ENCODE results near the gene AP1G1. TPM values are rescaled to one million over a fixed set of nuclear protein-coding genes. Genes with fewer than 3 reads are reported as not detected.

AP1G1 gene
- total and polyA plus RNA-seq, 10 of the 15 experiments (the other 5 are each of a cell fraction or from before 2014, with no cell fraction given), result 5.9 to 83.7 (median 47.8) TPM

DNA sequence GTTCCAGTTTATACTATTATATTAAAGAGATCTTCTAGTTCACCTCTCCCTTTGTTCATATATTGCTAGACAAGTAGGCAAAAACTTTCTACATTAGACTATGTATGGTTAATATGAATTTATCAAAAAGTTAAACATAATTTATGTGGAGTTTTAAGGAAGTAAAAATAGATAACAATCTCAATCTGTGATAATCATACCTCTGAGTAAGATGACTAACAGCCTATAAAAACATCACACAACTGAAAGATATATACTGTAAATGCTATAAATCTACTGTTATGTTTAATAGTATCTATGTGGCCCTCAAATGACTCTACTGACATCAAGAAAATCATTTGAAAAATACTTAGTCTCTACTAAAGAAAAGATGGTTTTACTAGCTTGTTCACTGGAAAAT lies 37.1 kb downstream of the AP1G1 start:
- no TSS peak for BruUV-seq (replicated peaks)
- H3K4me3 ChIP-seq, result no peak overlapping the region
- RAD21 ChIA-PET (ENCODE audit: unreplicated experiment), result no interaction called here
- H3K9ac ChIP-seq (ENCODE audit: control insufficient read depth, insufficient read depth, low read length), result no peak overlapping the region
- DNase-seq (ENCODE audit: low read depth, low spot score) (no peak), ATAC-seq (no peak), FAIRE-seq (no peak)
- no peak overlapping the region for H3K27ac ChIP-seq (ENCODE audit: control insufficient read depth, insufficient read depth)
- no peaks in the 10 kb centered on the region for H4K20me1 ChIP-seq (ENCODE audit: control insufficient read depth, insufficient read depth)
- CTCF ChIA-PET, result interaction anchor here (0.8 to 1.4 kb wide), 3 partner anchors 17 to 113 kb away, joined by 3 to 5 read pairs (median 3); no protein-coding TSS in a partner anchor
- TF ChIP-seq TARDBP (IDR thresholded peaks at IDR 0.05; ENCODE audit: borderline replicate concordance) (no peak), MEF2B (IDR thresholded peaks at IDR 0.05; ENCODE audit: partially characterized antibody, poor library complexity, severe bottlenecking) (no peak), GATAD2B (conservative IDR thresholded peaks at IDR 0.05; ENCODE audit: low read depth) (no peak), ZNF24 (IDR thresholded peaks at IDR 0.05) (no peak), ATF3 (IDR thresholded peaks at IDR 0.05; ENCODE audit: borderline replicate concordance, extremely low read depth, low read depth, low read length) (no peak), GABPA (IDR thresholded peaks at IDR 0.05; ENCODE audit: low read depth) (no peak)
- TF ChIP-seq, protein P1, sequence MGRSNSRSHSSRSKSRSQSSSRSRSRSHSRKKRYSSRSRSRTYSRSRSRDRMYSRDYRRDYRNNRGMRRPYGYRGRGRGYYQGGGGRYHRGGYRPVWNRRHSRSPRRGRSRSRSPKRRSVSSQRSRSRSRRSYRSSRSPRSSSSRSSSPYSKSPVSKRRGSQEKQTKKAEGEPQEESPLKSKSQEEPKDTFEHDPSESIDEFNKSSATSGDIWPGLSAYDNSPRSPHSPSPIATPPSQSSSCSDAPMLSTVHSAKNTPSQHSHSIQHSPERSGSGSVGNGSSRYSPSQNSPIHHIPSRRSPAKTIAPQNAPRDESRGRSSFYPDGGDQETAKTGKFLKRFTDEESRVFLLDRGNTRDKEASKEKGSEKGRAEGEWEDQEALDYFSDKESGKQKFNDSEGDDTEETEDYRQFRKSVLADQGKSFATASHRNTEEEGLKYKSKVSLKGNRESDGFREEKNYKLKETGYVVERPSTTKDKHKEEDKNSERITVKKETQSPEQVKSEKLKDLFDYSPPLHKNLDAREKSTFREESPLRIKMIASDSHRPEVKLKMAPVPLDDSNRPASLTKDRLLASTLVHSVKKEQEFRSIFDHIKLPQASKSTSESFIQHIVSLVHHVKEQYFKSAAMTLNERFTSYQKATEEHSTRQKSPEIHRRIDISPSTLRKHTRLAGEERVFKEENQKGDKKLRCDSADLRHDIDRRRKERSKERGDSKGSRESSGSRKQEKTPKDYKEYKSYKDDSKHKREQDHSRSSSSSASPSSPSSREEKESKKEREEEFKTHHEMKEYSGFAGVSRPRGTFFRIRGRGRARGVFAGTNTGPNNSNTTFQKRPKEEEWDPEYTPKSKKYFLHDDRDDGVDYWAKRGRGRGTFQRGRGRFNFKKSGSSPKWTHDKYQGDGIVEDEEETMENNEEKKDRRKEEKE (IDR thresholded peaks at IDR 0.05), result no peak
- TF ChIP-seq, protein P2, sequence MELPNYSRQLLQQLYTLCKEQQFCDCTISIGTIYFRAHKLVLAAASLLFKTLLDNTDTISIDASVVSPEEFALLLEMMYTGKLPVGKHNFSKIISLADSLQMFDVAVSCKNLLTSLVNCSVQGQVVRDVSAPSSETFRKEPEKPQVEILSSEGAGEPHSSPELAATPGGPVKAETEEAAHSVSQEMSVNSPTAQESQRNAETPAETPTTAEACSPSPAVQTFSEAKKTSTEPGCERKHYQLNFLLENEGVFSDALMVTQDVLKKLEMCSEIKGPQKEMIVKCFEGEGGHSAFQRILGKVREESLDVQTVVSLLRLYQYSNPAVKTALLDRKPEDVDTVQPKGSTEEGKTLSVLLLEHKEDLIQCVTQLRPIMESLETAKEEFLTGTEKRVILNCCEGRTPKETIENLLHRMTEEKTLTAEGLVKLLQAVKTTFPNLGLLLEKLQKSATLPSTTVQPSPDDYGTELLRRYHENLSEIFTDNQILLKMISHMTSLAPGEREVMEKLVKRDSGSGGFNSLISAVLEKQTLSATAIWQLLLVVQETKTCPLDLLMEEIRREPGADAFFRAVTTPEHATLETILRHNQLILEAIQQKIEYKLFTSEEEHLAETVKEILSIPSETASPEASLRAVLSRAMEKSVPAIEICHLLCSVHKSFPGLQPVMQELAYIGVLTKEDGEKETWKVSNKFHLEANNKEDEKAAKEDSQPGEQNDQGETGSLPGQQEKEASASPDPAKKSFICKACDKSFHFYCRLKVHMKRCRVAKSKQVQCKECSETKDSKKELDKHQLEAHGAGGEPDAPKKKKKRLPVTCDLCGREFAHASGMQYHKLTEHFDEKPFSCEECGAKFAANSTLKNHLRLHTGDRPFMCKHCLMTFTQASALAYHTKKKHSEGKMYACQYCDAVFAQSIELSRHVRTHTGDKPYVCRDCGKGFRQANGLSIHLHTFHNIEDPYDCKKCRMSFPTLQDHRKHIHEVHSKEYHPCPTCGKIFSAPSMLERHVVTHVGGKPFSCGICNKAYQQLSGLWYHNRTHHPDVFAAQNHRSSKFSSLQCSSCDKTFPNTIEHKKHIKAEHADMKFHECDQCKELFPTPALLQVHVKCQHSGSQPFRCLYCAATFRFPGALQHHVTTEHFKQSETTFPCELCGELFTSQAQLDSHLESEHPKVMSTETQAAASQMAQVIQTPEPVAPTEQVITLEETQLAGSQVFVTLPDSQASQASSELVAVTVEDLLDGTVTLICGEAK (IDR thresholded peaks at IDR 0.05; ENCODE audit: borderline replicate concordance), result no peak
- no peaks in the 10 kb centered on the region for H3K27me3 ChIP-seq (replicated peaks in 1 of 2; ENCODE audit: control insufficient read depth in 2 of 2, insufficient read depth in 2 of 2, low read length in 1 of 2)
- intact Hi-C loops (cut with micrococcal nuclease; ENCODE audit: unreplicated experiment) (no loop called here), in situ Hi-C loops (cut with MboI) (no loop called here)
- H3K9me3 ChIP-seq (replicated peaks; ENCODE audit: control insufficient read depth, insufficient read depth, low read length), result no peaks in the 10 kb centered on the region
- POLR2A ChIA-PET, result no interaction called here
- peaks cover 7% of the 10 kb centered on the region; the same call in 1 of the 2 replicates for H3K4me1 ChIP-seq (ENCODE audit: control insufficient read depth, insufficient read depth, low read length)
- peaks cover 6% of the 10 kb centered on the region for H3K79me2 ChIP-seq (ENCODE audit: control insufficient read depth, insufficient read depth, low read length)
- SMC1A ChIA-PET (ENCODE audit: uncharacterized antibody, unreplicated experiment), result interaction anchor here (1.1 to 1.3 kb wide), 2 partner anchors 9 to 23 kb away, joined by 3 read pairs; no protein-coding TSS in a partner anchor
- H3K36me3 ChIP-seq (ENCODE audit: control insufficient read depth in 2 of 2, insufficient read depth in 2 of 2, low read length in 1 of 2), result peaks cover 4 to 24% of the 10 kb centered on the region in 2 experiments; a peak in 3 of 4 replicates
- no peak overlapping the region for H3K4me2 ChIP-seq (ENCODE audit: control insufficient read depth, insufficient read depth)
- H2AFZ ChIP-seq (ENCODE audit: control insufficient read depth, low read depth, low read length), result no peak overlapping the region
